ENCODE measurements around the gene MMP2.
A peak's percentile ranks its signal among the peaks of the same experiment; 100 is the strongest.

The MMP2 gene

GRCh38 chr16:55501549-55502322, 22.7 kb downstream of the MMP2 start:
- Mint-ChIP-seq H3K4me3 (no peak overlapping the region), H3K4me1 (no peaks in the 10 kb centered on the region)
- DNase-seq (ENCODE audit: low spot score in 2 of 2) = no peak

DNA sequence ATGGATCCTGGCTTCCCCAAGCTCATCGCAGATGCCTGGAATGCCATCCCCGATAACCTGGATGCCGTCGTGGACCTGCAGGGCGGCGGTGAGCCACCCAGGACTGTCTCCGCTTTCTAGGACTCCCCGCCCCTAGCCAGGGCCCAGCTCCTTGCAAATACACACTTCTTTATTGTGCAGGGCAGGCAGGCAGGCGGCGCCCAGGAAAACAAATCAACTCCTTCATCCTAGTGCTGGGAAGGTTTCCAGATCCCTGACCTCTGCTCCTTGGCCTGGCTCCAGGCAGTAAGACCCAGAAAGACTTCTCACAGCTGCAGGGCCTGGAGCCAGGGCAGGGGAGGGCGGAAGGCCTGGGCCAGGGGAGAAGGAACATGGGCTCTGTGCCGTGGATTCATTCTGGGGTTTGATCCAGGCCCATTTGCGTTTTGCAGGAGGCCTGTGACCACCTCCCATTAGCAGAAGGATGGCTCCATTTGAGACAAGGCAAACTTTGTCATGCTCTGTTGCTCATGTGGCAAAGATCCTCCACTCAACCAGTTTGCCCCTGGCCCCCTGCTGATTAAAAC, 23.9 kb downstream of the MMP2 start:
- Mint-ChIP-seq H3K4me1 (no peaks in the 10 kb centered on the region), H3K9me3 (no peaks in the 10 kb centered on the region), H3K27ac (ENCODE audit: low read depth) (no peak overlapping the region), H3K36me3 (ENCODE audit: insufficient read depth) (no peaks in the 10 kb centered on the region), H3K27me3 (peaks cover 35% of the 10 kb centered on the region), H3K4me3 (no peak overlapping the region)
- ATAC-seq (replicated peaks; ENCODE audit: extremely low read depth, poor library complexity, severe bottlenecking) = no peak
- no peak for DNase-seq (ENCODE audit: low spot score in 2 of 2)

More at GRCh38 chr16:55501549-55502322, 22.7 kb downstream of the MMP2 start:
- no peaks in the 10 kb centered on the region for H3K9me3 Mint-ChIP-seq
- no peaks in the 10 kb centered on the region for H3K36me3 Mint-ChIP-seq (ENCODE audit: insufficient read depth)
- no peak overlapping the region for H3K27ac Mint-ChIP-seq (ENCODE audit: low read depth)
- no peak for ATAC-seq (replicated peaks; ENCODE audit: extremely low read depth, poor library complexity, severe bottlenecking)
- H3K27me3 Mint-ChIP-seq = peaks cover 25% of the 10 kb centered on the region

DNA sequence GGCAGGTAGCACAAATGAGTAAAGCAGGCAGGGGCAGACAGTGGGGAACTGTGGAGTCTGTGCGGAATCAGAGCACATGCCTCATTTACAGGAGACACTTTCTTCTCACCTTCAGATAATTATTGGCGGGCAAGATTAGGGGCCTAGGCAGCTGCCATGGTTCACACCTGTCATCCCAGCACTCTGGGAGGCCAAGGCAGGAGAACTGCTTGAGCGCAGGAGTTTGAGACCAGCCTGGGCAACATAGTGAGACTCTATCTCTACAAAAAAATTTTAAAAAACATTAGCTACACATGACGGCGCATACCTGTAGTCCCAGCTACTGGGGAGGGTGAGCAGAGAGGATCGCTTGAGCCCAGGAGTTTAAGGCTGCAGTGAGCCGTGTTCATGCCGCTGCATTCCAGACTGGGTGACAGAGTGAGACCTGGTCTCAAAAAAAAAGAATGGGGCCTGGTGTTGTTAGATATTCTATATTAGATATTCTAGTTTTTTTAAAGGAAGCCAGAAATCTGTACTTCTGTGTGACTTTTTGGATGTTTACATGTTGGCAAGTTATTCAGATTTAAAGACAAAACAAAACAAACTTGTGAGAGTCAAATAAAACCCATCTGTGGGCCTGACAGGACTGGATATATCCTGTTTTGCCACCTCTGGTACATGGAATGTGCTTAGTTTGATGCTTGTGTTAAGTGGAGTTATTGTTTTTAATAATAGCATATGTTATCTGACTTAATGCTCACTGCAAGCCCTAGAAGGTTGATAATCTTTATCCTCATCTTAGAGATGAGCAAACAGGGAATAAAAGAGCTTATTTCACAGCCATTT, 24.9 kb downstream of the MMP2 start:
- Mint-ChIP-seq H3K36me3 (ENCODE audit: insufficient read depth) (no peaks in the 10 kb centered on the region), H3K4me1 (peaks cover 5% of the 10 kb centered on the region), H3K9me3 (no peaks in the 10 kb centered on the region), H3K4me3 (no peak overlapping the region), H3K27ac (ENCODE audit: low read depth) (no peak overlapping the region), H3K27me3 (peaks cover 45% of the 10 kb centered on the region)
- DNase-seq (ENCODE audit: low spot score in 2 of 2) = no peak
- no peak for ATAC-seq (replicated peaks; ENCODE audit: extremely low read depth, poor library complexity, severe bottlenecking)

- no peak overlapping the region for H3K27ac Mint-ChIP-seq (ENCODE audit: low read depth)
- no peak overlapping the region for H3K4me3 Mint-ChIP-seq
- DNase-seq (ENCODE audit: low spot score in 2 of 2) = no peak
- no peaks in the 10 kb centered on the region for H3K36me3 Mint-ChIP-seq (ENCODE audit: insufficient read depth)
- H3K27me3 Mint-ChIP-seq = peaks cover 61% of the 10 kb centered on the region
- no peak for ATAC-seq (replicated peaks; ENCODE audit: extremely low read depth, poor library complexity, severe bottlenecking)
- H3K9me3 Mint-ChIP-seq = no peaks in the 10 kb centered on the region
- peaks cover 11% of the 10 kb centered on the region for H3K4me1 Mint-ChIP-seq
These were observed 26.5 kb downstream of the MMP2 start for GRCh38 chr16:55505333-55506015.

DNA sequence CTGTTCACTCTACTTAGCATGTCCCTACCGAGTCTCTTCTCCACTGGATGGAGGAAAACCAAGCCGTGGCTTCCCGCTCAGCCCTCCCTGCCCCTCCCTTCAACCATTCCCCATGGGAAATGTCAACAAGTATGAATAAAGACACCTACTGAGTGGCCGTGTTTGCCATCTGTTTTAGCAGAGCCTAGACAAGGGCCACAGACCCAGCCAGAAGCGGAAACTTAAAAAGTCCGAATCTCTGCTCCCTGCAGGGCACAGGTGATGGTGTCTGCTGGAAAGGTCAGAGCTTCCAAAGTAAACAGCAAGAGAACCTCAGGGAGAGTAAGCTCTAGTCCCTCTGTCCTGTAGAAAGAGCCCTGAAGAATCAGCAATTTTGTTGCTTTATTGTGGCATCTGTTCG, 27.1 kb downstream of the MMP2 start:
- Mint-ChIP-seq H3K36me3 (ENCODE audit: insufficient read depth) (no peaks in the 10 kb centered on the region), H3K27me3 (peaks cover 59% of the 10 kb centered on the region), H3K9me3 (no peaks in the 10 kb centered on the region), H3K4me1 (peaks cover 11% of the 10 kb centered on the region), H3K4me3 (no peak overlapping the region), H3K27ac (ENCODE audit: low read depth) (no peak overlapping the region)
- DNase-seq (ENCODE audit: low spot score in 2 of 2) = no peak
- ATAC-seq (replicated peaks; ENCODE audit: extremely low read depth, poor library complexity, severe bottlenecking) = no peak

DNA sequence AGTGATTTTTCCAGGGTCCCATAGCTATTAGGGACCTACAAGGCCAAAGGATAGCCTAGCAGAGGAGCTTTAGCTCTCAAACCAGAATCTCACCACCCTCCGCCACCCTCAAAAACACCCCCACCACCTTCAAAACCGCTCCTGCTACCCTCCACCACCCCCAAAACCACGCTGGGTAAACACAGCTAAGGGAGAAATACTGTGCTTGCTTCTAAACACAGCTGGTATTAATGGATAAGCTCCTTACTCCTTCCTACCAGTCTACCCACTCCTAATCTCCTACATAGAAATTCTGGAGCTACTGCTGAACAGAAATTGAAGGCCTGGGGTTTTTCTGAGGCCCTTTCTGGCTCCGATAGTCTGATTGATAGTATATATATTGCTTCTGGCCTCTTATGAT, 27.7 kb downstream of the MMP2 start:
- H3K4me3 Mint-ChIP-seq = no peak overlapping the region
- H3K36me3 Mint-ChIP-seq (ENCODE audit: insufficient read depth) = no peaks in the 10 kb centered on the region
- DNase-seq (ENCODE audit: low spot score in 2 of 2) = no peak

GRCh38 chr16:55508271-55508921, 29.4 kb downstream of the MMP2 start:
- DNase-seq (ENCODE audit: low spot score in 2 of 2) = no peak
- Mint-ChIP-seq H3K27ac (ENCODE audit: low read depth) (no peak overlapping the region), H3K9me3 (peaks cover 5% of the 10 kb centered on the region), H3K4me3 (peak overlapping the region; percentile 63), H3K27me3 (peaks cover 72% of the 10 kb centered on the region), H3K4me1 (peaks cover 11% of the 10 kb centered on the region), H3K36me3 (ENCODE audit: insufficient read depth) (no peaks in the 10 kb centered on the region)
- ATAC-seq (replicated peaks; ENCODE audit: extremely low read depth, poor library complexity, severe bottlenecking) = no peak

More for the DNA sequence above, 27.7 kb downstream of the MMP2 start:
- H3K4me1 Mint-ChIP-seq = peaks cover 11% of the 10 kb centered on the region
- H3K27me3 Mint-ChIP-seq = peaks cover 57% of the 10 kb centered on the region
- no peak for ATAC-seq (replicated peaks; ENCODE audit: extremely low read depth, poor library complexity, severe bottlenecking)
- no peaks in the 10 kb centered on the region for H3K9me3 Mint-ChIP-seq
- no peak overlapping the region for H3K27ac Mint-ChIP-seq (ENCODE audit: low read depth)

- no peaks in the 10 kb centered on the region for H3K36me3 Mint-ChIP-seq (ENCODE audit: insufficient read depth)
- H3K4me3 Mint-ChIP-seq = peak within 1 kb of the TSS; percentile 63
- DNase-seq (ENCODE audit: low spot score in 2 of 2) (no peak), ATAC-seq (replicated peaks; ENCODE audit: extremely low read depth, poor library complexity, severe bottlenecking) (peak; percentile 24)
- peaks cover 11% of the 10 kb centered on the region for H3K4me1 Mint-ChIP-seq
- H3K27me3 Mint-ChIP-seq = peaks cover 74% of the 10 kb centered on the region
- H3K9me3 Mint-ChIP-seq = peaks cover 5% of the 10 kb centered on the region
- H3K27ac Mint-ChIP-seq (ENCODE audit: low read depth) = no peak within 1 kb of the TSS
These were observed 30.2 kb downstream of the MMP2 start, which contains the start of gene LPCAT2 for GRCh38 chr16:55508941-55509931. LPCAT2 (plus strand) TSS chr16:55509072; CDS start chr16:55509182, 110 bp downstream.

- H3K27me3 Mint-ChIP-seq = peaks cover 81% of the 10 kb centered on the region
- no peak overlapping the region for H3K4me3 Mint-ChIP-seq
These were observed 31.3 kb downstream of the MMP2 start for GRCh38 chr16:55510185-55510805.

GRCh38 chr16:55512941-55513340, 33.9 kb downstream of the MMP2 start:
- Mint-ChIP-seq H3K27me3 (peaks cover 59% of the 10 kb centered on the region), H3K36me3 (ENCODE audit: insufficient read depth) (no peaks in the 10 kb centered on the region), H3K27ac (ENCODE audit: low read depth) (no peak overlapping the region), H3K9me3 (peaks cover 5% of the 10 kb centered on the region), H3K4me1 (peaks cover 11% of the 10 kb centered on the region), H3K4me3 (no peak overlapping the region)
- DNase-seq (ENCODE audit: low spot score in 2 of 2) (no peak), ATAC-seq (replicated peaks; ENCODE audit: extremely low read depth, poor library complexity, severe bottlenecking) (no peak)

More at GRCh38 chr16:55510185-55510805, 31.3 kb downstream of the MMP2 start:
- Mint-ChIP-seq H3K36me3 (ENCODE audit: insufficient read depth) (no peaks in the 10 kb centered on the region), H3K27ac (ENCODE audit: low read depth) (no peak overlapping the region), H3K9me3 (peaks cover 5% of the 10 kb centered on the region), H3K4me1 (peaks cover 11% of the 10 kb centered on the region)
- peak; percentile 19 for ATAC-seq (replicated peaks; ENCODE audit: extremely low read depth, poor library complexity, severe bottlenecking)
- no peak for DNase-seq (ENCODE audit: low spot score in 2 of 2)

DNA sequence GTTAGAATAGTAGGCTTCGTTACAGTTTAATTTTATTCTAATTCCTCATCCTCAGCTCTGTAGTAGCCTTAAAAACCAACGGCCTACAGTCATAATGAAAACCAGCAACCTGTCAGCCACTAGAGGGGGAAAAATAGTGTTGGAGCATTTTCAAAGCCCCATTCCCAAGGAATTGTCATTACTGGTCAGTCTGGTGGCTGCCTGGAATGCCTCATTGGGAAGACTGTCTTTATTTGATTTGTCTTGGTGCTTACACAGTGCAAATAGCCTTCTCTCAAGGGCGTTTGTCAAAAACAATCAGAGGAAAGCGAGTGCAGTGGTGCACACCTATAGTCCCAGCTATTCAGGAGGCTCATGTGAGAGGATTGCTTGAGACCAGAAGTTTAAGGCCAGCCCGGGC, 34.6 kb downstream of the MMP2 start:
- Mint-ChIP-seq H3K4me3 (no peak overlapping the region), H3K4me1 (peaks cover 10% of the 10 kb centered on the region), H3K36me3 (ENCODE audit: insufficient read depth) (no peaks in the 10 kb centered on the region), H3K27ac (ENCODE audit: low read depth) (no peak overlapping the region), H3K27me3 (peaks cover 53% of the 10 kb centered on the region), H3K9me3 (peaks cover 5% of the 10 kb centered on the region)
- DNase-seq (ENCODE audit: low spot score in 2 of 2) (no peak), ATAC-seq (replicated peaks; ENCODE audit: extremely low read depth, poor library complexity, severe bottlenecking) (no peak)
